ENCODE results near the gene FYN.

- TF ChIP-seq ZNF707 (tag by site-specific recombination; IDR thresholded peaks at IDR 0.05) (no peak), YY1 (tag by site-specific recombination; IDR thresholded peaks at IDR 0.05) (no peak), CTCF (tag by site-specific recombination; IDR thresholded peaks at IDR 0.05) (no peak), ZBTB7A (tag by site-specific recombination; IDR thresholded peaks at IDR 0.05; ENCODE audit: low read depth) (no peak), PBX3 (CRISPR knock-in tag; IDR thresholded peaks at IDR 0.05) (no peak), ZNF404 (tag by site-specific recombination; IDR thresholded peaks at IDR 0.05) (no peak), REPIN1 (tag by site-specific recombination; IDR thresholded peaks at IDR 0.05; ENCODE audit: low read depth) (no peak), ZNF18 (tag by site-specific recombination; IDR thresholded peaks at IDR 0.05) (no peak), ZNF791 (tag by site-specific recombination; IDR thresholded peaks at IDR 0.05) (no peak)
These were observed 248.2 kb downstream of the FYN start for GRCh38 chr6:111625099-111625416.

Data from HEK293 (cell line).